SU-DHL-6 (cell line): Measurements from ENCODE around the gene KSR1.

Experiments used
- H2AFZ ChIP-seq: fragments of 200-600 bp; sonication (generic); 2 replicates; pipeline ENCODE4 v1.6.1; 2014; ENCODE audit warnings: low read depth, mild to moderate bottlenecking, moderate library complexity, mixed read lengths, antibody characterized with exemption, low read length; ENCODE audit not compliant: severe bottlenecking
- H3F3A ChIP-seq: fragments of 200-600 bp; shearing (Covaris generic); 2 replicates; pipeline ENCODE4 v1.6.0; 2016; ENCODE audit warnings: antibody characterized with exemption, mild to moderate bottlenecking; ENCODE audit not compliant: insufficient read depth
- H3K27ac ChIP-seq: fragments of 200-600 bp; sonication (generic); 2 replicates; pipeline ENCODE4 v1.5.1; 2016; ENCODE audit warnings: low read depth, mild to moderate bottlenecking, low read length, moderate library complexity, mixed read lengths
- H3K27me3 ChIP-seq: fragments of 200-600 bp; sonication (generic), shearing (Covaris generic); 2 replicates; pipeline ENCODE4 v1.6.0; 2014; ENCODE audit warnings: mild to moderate bottlenecking, low read length
- H3K36me3 ChIP-seq: fragments of 200-600 bp; sonication (generic); 2 replicates; pipeline ENCODE4 v1.6.1; 2014; ENCODE audit warnings: mild to moderate bottlenecking, low read length, mixed read lengths
- H3K4me2 ChIP-seq: fragments of 300-600, 200-600 bp; shearing (Covaris generic), sonication (generic); 2 replicates; pipeline ENCODE4 v1.6.0; 2014; ENCODE audit warnings: low read length, low read depth, mild to moderate bottlenecking; ENCODE audit not compliant: poor library complexity, severe bottlenecking
- H3K4me3 ChIP-seq: fragments of 200-600 bp; sonication (generic); 2 replicates; pipeline ENCODE4 v1.5.1; 2014; ENCODE audit warnings: antibody characterized with exemption, low read length, mild to moderate bottlenecking, mixed read lengths; ENCODE audit not compliant: insufficient read depth, poor library complexity, severe bottlenecking
- H3K79me2 ChIP-seq: fragments of 200-600 bp; sonication (generic); 2 replicates; pipeline ENCODE4 v1.6.1; 2014; ENCODE audit warnings: mild to moderate bottlenecking, low read length, moderate library complexity; ENCODE audit not compliant: insufficient read depth
- H3K9ac ChIP-seq: fragments of 200-600 bp; sonication (generic); 2 replicates; pipeline ENCODE4 v1.7.0; 2014; ENCODE audit warnings: mild to moderate bottlenecking, low read length
- H3K9me2 ChIP-seq: fragments of 200-600 bp; sonication (generic); replicated peaks from 2 replicates; pipeline ENCODE4 v1.6.1; 2014; ENCODE audit warnings: low read length; ENCODE audit not compliant: insufficient read depth
- H3K9me3 ChIP-seq: fragments of 200-600 bp; sonication (generic); 2 replicates; pipeline ENCODE4 v1.6.1; 2014; ENCODE audit warnings: low read length, mixed read lengths; ENCODE audit not compliant: insufficient read depth
- H4K20me1 ChIP-seq: fragments of 200-600 bp; sonication (generic); 2 replicates; pipeline ENCODE4 v1.6.1; 2014; ENCODE audit warnings: low read depth, mild to moderate bottlenecking, antibody characterized with exemption, low read length, moderate library complexity, mixed read lengths
- CTCF ChIP-seq: fragments of 200-600 bp; sonication (generic); IDR thresholded peaks from one replicate; pipeline ENCODE4 v1.5.1; 2017; ENCODE audit warnings: antibody characterized with exemption, mild to moderate bottlenecking, low read length, moderate library complexity; ENCODE audit not compliant: insufficient read depth, poor library complexity, severe bottlenecking
- EZH2phosphoT487 ChIP-seq: fragments of 200-600 bp; sonication (generic), shearing (Covaris generic); conservative IDR thresholded peaks from 2 replicates; pipeline ENCODE4 v1.6.1; 2018; ENCODE audit warnings: mild to moderate bottlenecking, antibody characterized with exemption, low read length, moderate library complexity, mixed read lengths

The KSR1 gene

GRCh38 chr17:27612160-27612770 is 156.0 kb downstream of the KSR1 start:
- Histone ChIP-seq H3K79me2 (no peaks in the 10 kb centered on the region), H3K4me2 (no peak overlapping the region), H3K27me3 (no peaks in the 10 kb centered on the region), H3K36me3 (no peaks in the 10 kb centered on the region), H3K27ac (no peak overlapping the region), H3K9me3 (no peaks in the 10 kb centered on the region), H4K20me1 (no peaks in the 10 kb centered on the region), H3K4me3 (no peak overlapping the region), H2AFZ (no peak overlapping the region), H3K9me2 (no peaks in the 10 kb centered on the region), H3K9ac (no peak overlapping the region), H3F3A (no peaks in the 10 kb centered on the region)
- no peak for TF ChIP-seq EZH2phosphoT487
- TF ChIP-seq CTCF: no peak

DNA sequence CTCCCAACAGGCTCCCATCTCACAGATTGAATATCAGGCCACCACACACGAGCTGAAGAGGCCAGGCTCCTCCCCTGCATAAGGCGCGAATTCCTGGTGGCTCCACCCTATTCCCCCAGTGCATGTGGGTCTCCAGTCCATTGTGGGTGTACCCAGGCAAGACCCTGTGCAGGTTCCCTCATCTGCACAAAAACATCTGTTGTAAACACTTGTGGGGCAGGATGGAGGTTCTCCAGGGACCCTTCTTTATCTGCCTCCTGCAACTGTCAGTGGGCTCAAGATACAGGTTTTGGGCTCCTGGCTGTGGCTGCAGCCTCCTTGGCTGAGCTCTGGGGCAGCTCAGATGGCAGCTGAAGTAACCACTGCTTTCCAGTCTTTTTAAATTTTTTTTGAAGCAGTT is 157.2 kb downstream of the KSR1 start:
- Histone ChIP-seq H3K4me3 (no peak overlapping the region), H4K20me1 (no peaks in the 10 kb centered on the region), H2AFZ (no peak overlapping the region), H3K9me3 (no peaks in the 10 kb centered on the region), H3K79me2 (no peaks in the 10 kb centered on the region), H3K9me2 (no peaks in the 10 kb centered on the region), H3K4me2 (no peak overlapping the region), H3F3A (no peaks in the 10 kb centered on the region), H3K27ac (no peak overlapping the region), H3K9ac (no peak overlapping the region), H3K36me3 (no peaks in the 10 kb centered on the region), H3K27me3 (no peaks in the 10 kb centered on the region)
- no peak for TF ChIP-seq CTCF
- no peak for TF ChIP-seq EZH2phosphoT487

GRCh38 chr17:27615121-27615520 is 158.9 kb downstream of the KSR1 start:
- no peaks in the 10 kb centered on the region for H3F3A ChIP-seq
- H3K4me3 ChIP-seq: no peak overlapping the region
- H3K27me3 ChIP-seq: no peaks in the 10 kb centered on the region
- no peaks in the 10 kb centered on the region for H3K36me3 ChIP-seq
- TF ChIP-seq CTCF: no peak
- TF ChIP-seq EZH2phosphoT487: no peak
- H3K9me3 ChIP-seq: no peaks in the 10 kb centered on the region
- no peaks in the 10 kb centered on the region for H3K79me2 ChIP-seq
- H3K4me2 ChIP-seq: no peak overlapping the region
- no peaks in the 10 kb centered on the region for H3K9me2 ChIP-seq
- no peak overlapping the region for H2AFZ ChIP-seq
- H3K9ac ChIP-seq: no peak overlapping the region
- no peak overlapping the region for H3K27ac ChIP-seq
- no peaks in the 10 kb centered on the region for H4K20me1 ChIP-seq

DNA sequence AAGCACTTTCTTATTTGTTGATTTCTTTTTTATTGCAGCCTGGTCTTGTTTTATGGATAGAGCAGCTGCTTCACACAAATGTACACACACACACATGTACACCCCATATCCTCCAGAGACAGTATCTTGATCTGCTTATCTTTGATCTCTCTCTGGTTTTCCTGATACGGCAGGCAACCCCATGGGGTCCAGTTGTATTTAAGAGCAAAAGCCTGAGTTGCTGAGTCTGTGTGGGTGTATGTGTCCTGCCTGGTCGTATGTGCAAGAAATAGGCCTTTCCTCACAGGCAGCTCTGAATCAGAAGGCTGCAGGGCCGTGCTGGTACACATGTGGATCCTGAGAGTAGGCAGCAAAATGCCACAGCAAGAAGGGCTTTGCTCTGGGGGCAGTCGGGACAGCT is 160.2 kb downstream of the KSR1 start:
- Histone ChIP-seq H3K4me2 (no peak overlapping the region), H3K36me3 (no peaks in the 10 kb centered on the region), H4K20me1 (no peaks in the 10 kb centered on the region), H3K27me3 (no peaks in the 10 kb centered on the region), H3K4me3 (no peak overlapping the region), H3F3A (no peaks in the 10 kb centered on the region), H3K9me2 (no peaks in the 10 kb centered on the region), H3K9me3 (no peaks in the 10 kb centered on the region), H3K79me2 (no peaks in the 10 kb centered on the region), H2AFZ (no peak overlapping the region), H3K27ac (no peak overlapping the region), H3K9ac (no peak overlapping the region)
- no peak for TF ChIP-seq CTCF
- no peak for TF ChIP-seq EZH2phosphoT487
